ENCODE measurements around the gene PXYLP1. TPM values are rescaled to one million over a fixed set of nuclear protein-coding genes. Genes with fewer than 3 reads are reported as not detected.

Gene PXYLP1
- total and polyA plus RNA-seq, 2 of the 8 experiments (the other 6 are each of a cell fraction or from before 2014, with no cell fraction given), result 19.4 to 20.6 TPM

DNA sequence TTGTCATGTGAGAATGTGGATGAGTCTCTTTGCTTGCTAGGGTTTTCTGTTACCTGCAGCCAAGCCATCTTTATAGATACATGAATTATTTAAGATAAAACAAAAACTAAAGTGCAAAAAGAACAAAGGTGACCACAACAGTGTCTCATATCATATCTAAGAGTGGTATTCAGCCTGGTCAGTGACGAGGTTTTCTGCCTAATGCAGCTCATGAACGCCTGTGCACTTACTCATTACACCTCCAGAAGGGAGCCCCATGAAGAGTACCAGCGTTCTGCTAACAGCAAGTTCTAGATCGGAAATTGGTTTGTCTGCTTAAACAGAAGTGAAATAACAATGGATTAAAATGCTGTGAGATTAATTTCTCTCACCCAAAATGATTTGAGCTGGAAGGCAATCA, 19.2 kb downstream of the PXYLP1 start:
- H3K79me1 ChIP-seq (ENCODE audit: low read depth, low read length), result peaks cover 5% of the 10 kb centered on the region
- no peak overlapping the region for H3K9ac ChIP-seq (replicated peaks in 1 of 4; ENCODE audit: extremely low read depth in 1 of 4, low read depth in 3 of 4, low read length in 3 of 4)
- WGBS, 2 experiments (ENCODE audit: extremely low coverage in 1 of 2, insufficient coverage in 1 of 2, insufficient read length in 1 of 2, insufficient replicate concordance in 2 of 2, low coverage in 1 of 2, low lambda C conversion rate in 2 of 2, missing lambda C conversion rate in 1 of 2), result 82% methylated on average over 4 of the region's 4 CpGs; no CpG with 5 or more reads in 1 of the 2 experiments
- H3K4me2 ChIP-seq (ENCODE audit: insufficient read depth in 1 of 2, low read depth in 2 of 2, low read length in 2 of 2), result no peak overlapping the region
- H3K56ac ChIP-seq (replicated peaks; ENCODE audit: insufficient read length, low read depth, low read length), result no peak overlapping the region
- no peaks in the 10 kb centered on the region for H3K9me3 ChIP-seq (ENCODE audit: insufficient read depth in 2 of 2, low read depth in 1 of 2, low read length in 1 of 2)
- peaks cover 2 to 7% of the 10 kb centered on the region in 2 experiments for H4K20me1 ChIP-seq (replicated peaks in 1 of 2; ENCODE audit: control insufficient read depth in 1 of 2, insufficient read depth in 2 of 2, low read length in 2 of 2)
- FAIRE-seq, result no peak
- H2BK5ac ChIP-seq (ENCODE audit: low read depth, low read length), result no peak overlapping the region
- no peaks in the 10 kb centered on the region for H3K23me2 ChIP-seq (ENCODE audit: low read depth, low read length)
- H4K5ac ChIP-seq (ENCODE audit: insufficient read length, low read depth, low read length), result no peak overlapping the region
- POLR2A ChIA-PET (ENCODE audit: partially characterized antibody), result no interaction called here
- H3K79me2 ChIP-seq (ENCODE audit: control insufficient read depth in 1 of 2, insufficient read depth in 2 of 2, low read length in 2 of 2), result peaks cover 0 to 4% of the 10 kb centered on the region in 2 experiments; a peak in 1 of 4 replicates
- no peak overlapping the region for H3K4me3 ChIP-seq (ENCODE audit: extremely low read depth in 1 of 4, insufficient read depth in 2 of 4, low read depth in 3 of 4, low read length in 4 of 4)
- H2BK12ac ChIP-seq (ENCODE audit: low read depth, low read length), result no peak overlapping the region
- no peak overlapping the region for H4K8ac ChIP-seq (ENCODE audit: extremely low read depth, insufficient read depth, low read length)
- TF ChIP-seq NRF1 (IDR thresholded peaks at IDR 0.05; ENCODE audit: low read depth, low read length) (no peak), GTF2F1 (IDR thresholded peaks at IDR 0.05; ENCODE audit: borderline replicate concordance, low read depth, low read length) (no peak), KDM1A (IDR thresholded peaks at IDR 0.05; ENCODE audit: borderline replicate concordance, low read length) (no peak), TBP (IDR thresholded peaks at IDR 0.05; ENCODE audit: low read depth, low read length) (no peak), CTBP2 (IDR thresholded peaks at IDR 0.05; ENCODE audit: borderline replicate concordance, insufficient read depth, insufficient read length, low read length) (no peak), RNF2 (IDR thresholded peaks at IDR 0.05; ENCODE audit: borderline replicate concordance, low read depth, low read length, missing control alignments, poor library complexity, severe bottlenecking) (no peak), RAD21 (IDR thresholded peaks at IDR 0.05 in 1 of 2, conservative IDR thresholded peaks at IDR 0.05 in 1 of 2; ENCODE audit: low read depth in 2 of 2, low read length in 2 of 2) (no peak), KDM5A (IDR thresholded peaks at IDR 0.05; ENCODE audit: low read length) (no peak), RFX5 (IDR thresholded peaks at IDR 0.05; ENCODE audit: borderline replicate concordance, low read depth, low read length) (no peak), YY1 (IDR thresholded peaks at IDR 0.05; ENCODE audit: low read depth, low read length) (no peak), ZNF274 (IDR thresholded peaks at IDR 0.05; ENCODE audit: borderline replicate concordance, extremely low read depth, low read length) (no peak), HDAC6 (IDR thresholded peaks at IDR 0.05; ENCODE audit: low read depth, low read length) (no peak)
- no peak overlapping the region for H4K91ac ChIP-seq (replicated peaks; ENCODE audit: insufficient read length, low read length)
- no peak overlapping the region for H3K23ac ChIP-seq (ENCODE audit: insufficient read length)
- no peak overlapping the region for H2BK15ac ChIP-seq (ENCODE audit: low read length)
- no peak overlapping the region for H2AK5ac ChIP-seq (ENCODE audit: low read depth, low read length)
- no peak overlapping the region for H3K4ac ChIP-seq (replicated peaks; ENCODE audit: insufficient read length, low read depth, low read length)
- H2AFZ ChIP-seq (ENCODE audit: low read length), result no peak overlapping the region
- H3K18ac ChIP-seq (ENCODE audit: extremely low read depth, low read length), result no peak overlapping the region
- H2BK20ac ChIP-seq (ENCODE audit: low read length), result no peak overlapping the region
- DNase-seq (ENCODE audit: low read depth in 1 of 2, low spot score in 2 of 2), result no peak
- no peaks in the 10 kb centered on the region for H3K27me3 ChIP-seq (replicated peaks in 1 of 4; ENCODE audit: control insufficient read depth in 3 of 4, extremely low read depth in 1 of 4, insufficient read depth in 3 of 4, low read length in 3 of 4)
- no peak overlapping the region for H2BK120ac ChIP-seq (replicated peaks; ENCODE audit: low read depth, low read length)
- CTCF ChIA-PET (ENCODE audit: partially characterized antibody), result interaction anchor here (0.6 to 3.0 kb wide), 5 partner anchors 10 to 116 kb away, joined by 3 to 9 read pairs (median 7); partner anchors contain the start of gene PXYLP1
- no peak overlapping the region for H3K27ac ChIP-seq (ENCODE audit: low read depth, low read length)
- peaks cover 0 to 2% (median 0%) of the 10 kb centered on the region in 4 experiments; a peak in 3 of 7 replicates for H3K4me1 ChIP-seq (replicated peaks in 1 of 4; ENCODE audit: control insufficient read depth in 3 of 4, insufficient read depth in 4 of 4, low read length in 3 of 4)
- no peaks in the 10 kb centered on the region for H3K36me3 ChIP-seq (ENCODE audit: control insufficient read depth in 2 of 4, insufficient read depth in 4 of 4, low read length in 3 of 4)
- H3K14ac ChIP-seq (ENCODE audit: insufficient read length), result no peak overlapping the region
